Measurements from ENCODE around the gene MAFG. TPM values are rescaled to one million over a fixed set of nuclear protein-coding genes. Genes with fewer than 3 reads are reported as not detected.
A peak's percentile ranks its signal among the peaks of the same experiment; 100 is the strongest.

MAFG gene
- total and polyA plus RNA-seq, 2 of the 13 experiments (the other 11 are each of a cell fraction or from before 2014, with no cell fraction given), result 14.5 to 20.0 TPM

- no peak for TF ChIP-seq ZNF644 (CRISPR knock-in tag; IDR thresholded peaks at IDR 0.05; ENCODE audit: low read depth)
- 0 out of 2 replicates have a peak, but pooled peaks have one; percentile 86 for TF ChIP-seq ZNF773 (CRISPR knock-in tag; IDR thresholded peaks at IDR 0.05; ENCODE audit: borderline replicate concordance)
- no peak for TF ChIP-seq SMC3 (IDR thresholded peaks at IDR 0.05; ENCODE audit: low read length)
- no peak for TF ChIP-seq IKZF1 (IDR thresholded peaks at IDR 0.05)
- no peak for TF ChIP-seq RARA (CRISPR knock-in tag; IDR thresholded peaks at IDR 0.05)
- TF ChIP-seq ZNF556 (CRISPR knock-in tag; IDR thresholded peaks at IDR 0.05; ENCODE audit: borderline replicate concordance), result peak; percentile 98; the same call in 1 of the 2 replicates
- TF ChIP-seq ZNF564 (CRISPR knock-in tag; IDR thresholded peaks at IDR 0.05), result no peak
- no peak for TF ChIP-seq U2AF2 (IDR thresholded peaks at IDR 0.05; ENCODE audit: low read depth, low read length)
- peak; percentile 80 for TF ChIP-seq DMAP1 (CRISPR knock-in tag; IDR thresholded peaks at IDR 0.05)
- no peak for TF ChIP-seq NONO (IDR thresholded peaks at IDR 0.05)
- peak; percentile 86 for TF ChIP-seq NONO (CRISPR knock-in tag; conservative IDR thresholded peaks at IDR 0.05)
- no peak for TF ChIP-seq ZSCAN12 (CRISPR knock-in tag; IDR thresholded peaks at IDR 0.05)
- peak; percentile 72 for TF ChIP-seq ZBTB46 (CRISPR knock-in tag; IDR thresholded peaks at IDR 0.05; ENCODE audit: borderline replicate concordance)
- no peak for TF ChIP-seq STAT5B (CRISPR knock-in tag; IDR thresholded peaks at IDR 0.05)
- peak; percentile 19 for TF ChIP-seq XRCC5 (optimal IDR thresholded peaks at IDR 0.05; ENCODE audit: low read length)
- no peak for TF ChIP-seq REST (IDR thresholded peaks at IDR 0.05; ENCODE audit: borderline replicate concordance in 1 of 2, low read depth in 1 of 2, low read length in 2 of 2)
- peak; percentile 92 for TF ChIP-seq ZBTB38 (CRISPR knock-in tag; IDR thresholded peaks at IDR 0.05)
- peak; percentile 97 for TF ChIP-seq AGO1 (IDR thresholded peaks at IDR 0.05; ENCODE audit: low read depth, low read length, poor library complexity, severe bottlenecking)
- no peak for TF ChIP-seq CENPX (CRISPR knock-in tag; IDR thresholded peaks at IDR 0.05)
- TF ChIP-seq ARNT (IDR thresholded peaks at IDR 0.05), result no peak
- TF ChIP-seq ZNF326 (CRISPR knock-in tag; IDR thresholded peaks at IDR 0.05; ENCODE audit: borderline replicate concordance), result no peak; the same call in none of the 2 replicates
- peak; percentile 85 for TF ChIP-seq RAD21 (CRISPR knock-in tag; IDR thresholded peaks at IDR 0.05)
- 0 out of 2 replicates have a peak, but pooled peaks have one; percentile 54 for TF ChIP-seq FOXM1 (CRISPR knock-in tag; IDR thresholded peaks at IDR 0.05)
- TF ChIP-seq ZNF629 (CRISPR knock-in tag; conservative IDR thresholded peaks at IDR 0.05), result peak; percentile 36; the same call in 1 of the 2 replicates
- no peak for TF ChIP-seq SMARCC2 (IDR thresholded peaks at IDR 0.05)
- peak; percentile 23; the same call in 1 of the 2 replicates for TF ChIP-seq MTERF4 (CRISPR knock-in tag; IDR thresholded peaks at IDR 0.05)
Observed at GRCh38 chr17:81927653-81928543, at the start of gene MAFG (continued).

All from HepG2 (cell line).